ENCODE measurements around the gene CLDN14.

CLDN14 gene

DNA sequence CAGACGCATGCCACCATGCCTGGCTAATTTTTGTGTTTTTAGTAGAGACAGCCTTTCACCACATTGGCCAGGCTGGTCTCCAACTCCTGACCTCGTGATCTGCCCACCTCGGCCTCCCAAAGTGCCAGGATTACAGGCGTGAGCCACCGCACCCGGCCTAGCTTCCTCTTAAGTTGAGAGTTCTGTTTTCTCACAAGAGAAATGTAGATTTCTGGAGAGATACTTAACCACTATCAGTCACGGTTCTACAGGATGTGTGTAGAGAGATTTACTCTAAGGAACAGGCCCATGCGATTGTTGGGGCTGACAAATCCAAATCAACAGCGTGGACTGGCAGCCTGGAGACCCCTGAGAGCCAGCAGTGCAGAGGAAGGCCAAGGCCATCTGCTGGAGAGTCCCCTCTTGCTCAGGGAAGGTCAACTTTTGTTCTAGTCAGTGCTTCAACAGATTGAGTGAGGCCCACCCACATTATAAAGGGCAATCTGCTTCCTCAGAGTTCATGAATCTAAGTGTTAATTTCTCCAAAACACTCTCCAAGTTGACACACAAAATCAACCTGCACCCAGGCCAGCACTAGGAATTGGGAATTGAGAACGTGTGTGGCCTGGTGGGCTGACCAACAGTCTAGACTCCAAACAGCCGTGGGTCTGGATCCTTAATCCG, 56.0 kb downstream of the CLDN14 start:
- H3K4me3 ChIP-seq (ENCODE audit: low read length), result no peak overlapping the region
- TF ChIP-seq, protein P1, sequence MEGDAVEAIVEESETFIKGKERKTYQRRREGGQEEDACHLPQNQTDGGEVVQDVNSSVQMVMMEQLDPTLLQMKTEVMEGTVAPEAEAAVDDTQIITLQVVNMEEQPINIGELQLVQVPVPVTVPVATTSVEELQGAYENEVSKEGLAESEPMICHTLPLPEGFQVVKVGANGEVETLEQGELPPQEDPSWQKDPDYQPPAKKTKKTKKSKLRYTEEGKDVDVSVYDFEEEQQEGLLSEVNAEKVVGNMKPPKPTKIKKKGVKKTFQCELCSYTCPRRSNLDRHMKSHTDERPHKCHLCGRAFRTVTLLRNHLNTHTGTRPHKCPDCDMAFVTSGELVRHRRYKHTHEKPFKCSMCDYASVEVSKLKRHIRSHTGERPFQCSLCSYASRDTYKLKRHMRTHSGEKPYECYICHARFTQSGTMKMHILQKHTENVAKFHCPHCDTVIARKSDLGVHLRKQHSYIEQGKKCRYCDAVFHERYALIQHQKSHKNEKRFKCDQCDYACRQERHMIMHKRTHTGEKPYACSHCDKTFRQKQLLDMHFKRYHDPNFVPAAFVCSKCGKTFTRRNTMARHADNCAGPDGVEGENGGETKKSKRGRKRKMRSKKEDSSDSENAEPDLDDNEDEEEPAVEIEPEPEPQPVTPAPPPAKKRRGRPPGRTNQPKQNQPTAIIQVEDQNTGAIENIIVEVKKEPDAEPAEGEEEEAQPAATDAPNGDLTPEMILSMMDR (IDR thresholded peaks at IDR 0.05; ENCODE audit: low read length), result no peak
- no peak for TF ChIP-seq EZH2phosphoT487 (IDR thresholded peaks at IDR 0.05; ENCODE audit: low read length)
- no peak for TF ChIP-seq EZH2 (optimal IDR thresholded peaks at IDR 0.05; ENCODE audit: low read depth, low read length)
- no peaks in the 10 kb centered on the region for H4K20me1 ChIP-seq (ENCODE audit: insufficient read depth, low read length)
- no peaks in the 10 kb centered on the region for H3K79me2 ChIP-seq (ENCODE audit: low read length)
- no peaks in the 10 kb centered on the region for H3K9me2 ChIP-seq (replicated peaks; ENCODE audit: insufficient read depth, low read length)
- DNase-seq, result no peak
- H3K4me1 ChIP-seq (ENCODE audit: low read length), result no peaks in the 10 kb centered on the region
- H3K4me2 ChIP-seq (ENCODE audit: low read depth, low read length), result no peak overlapping the region
- no peaks in the 10 kb centered on the region for H3K9me3 ChIP-seq (replicated peaks; ENCODE audit: insufficient read depth, low read length)
- H3K27me3 ChIP-seq (replicated peaks; ENCODE audit: insufficient read depth, low read length), result no peaks in the 10 kb centered on the region
- no peak overlapping the region for H3K9ac ChIP-seq (ENCODE audit: low read length)
- no peak overlapping the region for H3K27ac ChIP-seq (ENCODE audit: low read length)
- H2AFZ ChIP-seq (ENCODE audit: low read length), result no peak overlapping the region
- no peaks in the 10 kb centered on the region for H3F3A ChIP-seq (ENCODE audit: insufficient read depth, low read length)
- no peaks in the 10 kb centered on the region for H3K36me3 ChIP-seq (replicated peaks; ENCODE audit: insufficient read depth, low read length)

DNA sequence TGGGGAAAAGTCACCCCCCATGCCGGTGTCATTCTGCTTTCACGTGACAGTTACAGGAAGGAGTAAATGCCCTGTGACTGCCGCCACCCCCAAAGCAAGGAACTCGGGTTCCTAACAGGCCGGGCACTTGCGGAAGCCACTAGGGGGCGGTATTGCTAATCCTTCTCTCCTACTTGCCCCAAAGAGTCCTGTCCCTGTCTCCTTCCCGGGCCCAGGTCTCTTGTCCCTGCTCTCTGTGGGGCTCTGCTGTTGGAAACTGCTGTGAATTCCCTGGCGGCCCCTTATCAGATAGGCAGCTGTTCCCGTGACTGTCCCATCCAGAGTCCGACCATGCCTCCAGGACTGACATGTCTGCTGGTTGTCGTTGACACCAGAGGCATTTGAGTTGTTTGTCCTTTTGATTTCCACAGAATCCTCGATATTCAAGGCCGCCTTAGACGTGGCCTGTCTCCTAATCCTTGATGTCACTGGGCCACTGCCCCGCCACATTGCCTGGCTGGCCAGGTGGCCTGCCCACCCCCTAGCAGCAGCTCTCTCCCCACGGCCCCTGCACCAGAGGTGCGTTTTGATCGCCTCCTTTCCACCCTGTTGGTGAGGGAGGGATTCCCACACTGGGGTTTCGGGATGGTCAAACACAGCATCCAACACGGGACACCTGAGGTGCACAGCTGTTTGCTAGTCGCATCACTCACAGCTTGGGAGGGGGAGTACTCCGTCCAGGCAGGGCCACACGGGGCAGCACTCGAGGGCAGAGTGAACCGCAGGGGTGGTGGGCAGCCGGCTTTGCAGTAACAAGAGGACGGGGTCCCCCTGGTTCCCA, 57.4 kb downstream of the CLDN14 start:
- no peak overlapping the region for H2AFZ ChIP-seq (ENCODE audit: low read length)

DNA sequence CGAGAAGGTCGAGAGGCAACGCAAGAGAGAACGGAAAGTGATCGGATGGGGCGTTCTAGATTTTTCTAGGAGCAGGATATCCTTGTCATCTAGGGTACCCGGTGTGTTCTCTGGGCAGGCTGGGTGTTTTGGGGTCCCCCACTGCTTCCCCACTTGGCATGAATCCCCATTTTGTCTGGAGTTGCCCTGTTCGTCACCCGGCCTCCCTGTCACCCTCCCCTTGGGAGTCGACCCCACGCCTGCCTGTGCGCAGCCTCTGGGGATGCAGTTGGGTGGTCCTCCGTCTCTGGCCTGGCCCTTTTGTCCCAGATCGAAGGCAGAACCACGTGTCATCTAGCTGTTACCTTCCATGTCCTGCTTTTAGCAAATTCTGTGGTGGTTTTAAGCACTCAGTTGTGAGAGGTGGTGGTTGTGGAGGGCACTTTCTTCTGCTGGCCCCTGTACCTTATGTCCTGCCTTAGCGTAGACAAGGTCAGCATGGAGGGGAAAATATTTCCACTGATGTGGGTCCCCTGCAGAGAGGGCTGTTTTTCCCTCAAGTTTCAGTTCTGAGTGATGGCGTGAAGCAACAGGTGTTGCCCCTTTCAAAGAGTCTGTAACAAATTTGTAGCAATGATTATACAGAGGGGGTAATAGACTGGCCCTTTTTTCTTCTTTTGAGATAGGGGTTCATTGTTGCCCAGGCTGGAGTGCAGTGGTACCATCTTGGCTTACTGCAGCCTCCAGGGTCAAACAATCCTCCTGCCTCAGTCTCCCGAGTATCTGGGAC, 59.2 kb downstream of the CLDN14 start:
- Histone ChIP-seq H4K20me1 (ENCODE audit: insufficient read depth, low read length) (no peaks in the 10 kb centered on the region), H3K9me3 (replicated peaks; ENCODE audit: insufficient read depth, low read length) (no peaks in the 10 kb centered on the region), H3K4me1 (ENCODE audit: low read length) (no peaks in the 10 kb centered on the region), H3K36me3 (replicated peaks; ENCODE audit: insufficient read depth, low read length) (no peaks in the 10 kb centered on the region), H3K27me3 (replicated peaks; ENCODE audit: insufficient read depth, low read length) (no peaks in the 10 kb centered on the region), H3K27ac (ENCODE audit: low read length) (no peak overlapping the region), H3K4me3 (ENCODE audit: low read length) (no peak overlapping the region), H3K9ac (ENCODE audit: low read length) (no peak overlapping the region), H3F3A (ENCODE audit: insufficient read depth, low read length) (no peaks in the 10 kb centered on the region), H3K4me2 (ENCODE audit: low read depth, low read length) (no peak overlapping the region), H3K9me2 (replicated peaks; ENCODE audit: insufficient read depth, low read length) (no peaks in the 10 kb centered on the region), H3K79me2 (ENCODE audit: low read length) (no peaks in the 10 kb centered on the region), H2AFZ (ENCODE audit: low read length) (no peak overlapping the region)
- no peak for DNase-seq
- no peak for TF ChIP-seq EZH2phosphoT487 (IDR thresholded peaks at IDR 0.05; ENCODE audit: low read length)
- TF ChIP-seq EZH2 (optimal IDR thresholded peaks at IDR 0.05; ENCODE audit: low read depth, low read length), result no peak

More for the DNA sequence above, 57.4 kb downstream of the CLDN14 start:
- H3K9me3 ChIP-seq (replicated peaks; ENCODE audit: insufficient read depth, low read length), result no peaks in the 10 kb centered on the region
- no peak overlapping the region for H3K27ac ChIP-seq (ENCODE audit: low read length)
- H3K9me2 ChIP-seq (replicated peaks; ENCODE audit: insufficient read depth, low read length), result no peaks in the 10 kb centered on the region
- H3K36me3 ChIP-seq (replicated peaks; ENCODE audit: insufficient read depth, low read length), result no peaks in the 10 kb centered on the region
- H3K4me3 ChIP-seq (ENCODE audit: low read length), result no peak overlapping the region
- no peaks in the 10 kb centered on the region for H4K20me1 ChIP-seq (ENCODE audit: insufficient read depth, low read length)
- H3K27me3 ChIP-seq (replicated peaks; ENCODE audit: insufficient read depth, low read length), result no peaks in the 10 kb centered on the region
- H3K9ac ChIP-seq (ENCODE audit: low read length), result no peak overlapping the region
- no peaks in the 10 kb centered on the region for H3K4me1 ChIP-seq (ENCODE audit: low read length)
- TF ChIP-seq EZH2phosphoT487 (IDR thresholded peaks at IDR 0.05; ENCODE audit: low read length), result no peak
- TF ChIP-seq, protein P1 (IDR thresholded peaks at IDR 0.05; ENCODE audit: low read length), result peak; percentile 94
- peak; percentile 61 for DNase-seq
- H3K4me2 ChIP-seq (ENCODE audit: low read depth, low read length), result no peak overlapping the region
- H3F3A ChIP-seq (ENCODE audit: insufficient read depth, low read length), result no peaks in the 10 kb centered on the region
- no peaks in the 10 kb centered on the region for H3K79me2 ChIP-seq (ENCODE audit: low read length)
